Testis (tissue), 3 donors: ENCODE data around the gene TGFB3. TPM values are rescaled to one million over a fixed set of nuclear protein-coding genes. Genes with fewer than 3 reads are reported as not detected.

Experiments used
- DNase-seq: peaks from one replicate; pipeline ENCODE4 v3.0.0-alpha.2; 2019
- H3K27ac ChIP-seq, 2 donors: fragments of 200-600 bp; sonication (generic); one replicate each; pipeline ENCODE4 v1.5.1; 2019
- H3K27me3 ChIP-seq: fragments of 200-600 bp; sonication (generic); one replicate; pipeline ENCODE4 v1.5.1; 2019
- H3K36me3 ChIP-seq: fragments of 200-600 bp; sonication (generic); one replicate; pipeline ENCODE4 v1.5.1; 2017; ENCODE audit warnings: low read depth; ENCODE audit errors: missing control alignments
- H3K4me1 ChIP-seq: fragments of 200-600 bp; sonication (generic); one replicate; pipeline ENCODE4 v1.5.1; 2019
- H3K4me3 ChIP-seq, 2 donors: fragments of 200-600 bp; sonication (generic); one replicate each; pipeline ENCODE4 v1.5.1; 2017 to 2019
- H3K9me3 ChIP-seq: fragments of 200-600 bp; sonication (generic); one replicate; pipeline ENCODE4 v1.5.1; 2017
- POLR2A ChIP-seq: fragments of 450-650 bp; IDR thresholded peaks from one replicate; pipeline ENCODE4 v1.6.1; 2017; ENCODE audit warnings: antibody characterized with exemption, mild to moderate bottlenecking, moderate library complexity
- WGBS, 2 donors: methylation state at CpG; one replicate each; pipeline ENCODE4 v1.1.5; 2018; 5-methylcytosine and 5-hydroxymethylcytosine counted together
- intact Hi-C: fragments of 100-400 bp; cut with DNase I; formaldehyde crosslinking; loops from one replicate; pipeline ENCODE4 v1.15.1; 2023; ENCODE audit warnings: low total_unique reads
- polyA plus RNA-seq: library from polyadenylated mRNA; stranded (reverse); fragments of 350-450 nt; fragmentation: Illumina TruSeq; extraction: RNeasy Lipid Tissue Mini Kit (QIAGEN cat#74804); gene quantifications from one replicate; pipeline ENCODE4 v1.2.3, GENCODE V29; 2014; ENCODE audit warnings: low read depth, low replicate concordance; ENCODE audit not compliant: insufficient read depth
- total RNA-seq, 2 donors: library from RNA; depleted of rRNA; stranded (reverse); fragments of >200 nt; gene quantifications; one replicate each; pipeline ENCODE4 v1.2.3, GENCODE V29; 2016
- TF ChIP-seq, protein P1 (sequence below), 3 experiments: fragments of 450-650 bp in 2 of 3; fragments of 200-600 bp in 1 of 3; sonication (generic) in 1 of 3; IDR thresholded peaks; one replicate each; pipeline ENCODE4 v1.5.1; 2016 to 2019; ENCODE audit warnings: antibody characterized with exemption in 3 of 3, mild to moderate bottlenecking in 2 of 3, moderate library complexity in 1 of 3

The TGFB3 gene
- total and polyA plus RNA-seq, 3 donors from 2014 or later, result 9.4 to 18.0 (median 15.2) TPM

DNA sequence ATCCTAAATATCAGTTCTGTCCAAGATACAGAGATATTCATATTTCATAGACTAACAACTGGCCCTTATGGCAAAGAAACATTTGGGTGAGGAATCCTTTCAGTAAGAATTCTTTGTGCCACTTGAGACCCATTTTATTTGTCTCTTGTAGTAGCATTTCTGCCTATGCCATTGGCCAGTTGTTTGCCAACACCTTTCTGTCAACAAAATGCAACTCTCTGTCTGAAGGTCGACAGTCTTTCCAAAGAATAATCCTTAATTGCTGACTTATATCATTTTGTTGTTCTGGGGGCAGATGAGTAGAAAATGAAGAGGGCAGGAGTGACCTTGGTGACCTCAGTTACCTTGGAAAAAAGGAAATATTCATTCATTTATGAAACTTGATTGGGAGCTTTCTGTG is 14.7 kb upstream of the TGFB3 start:
- Histone ChIP-seq H3K36me3 (no peaks in the 10 kb centered on the region), H3K9me3 (no peaks in the 10 kb centered on the region), H3K27me3 (no peaks in the 10 kb centered on the region), H3K27ac (peak overlapping the region in 1 of 2 donors; percentile 65), H3K4me3 (no peak overlapping the region), H3K4me1 (peaks cover 3% of the 10 kb centered on the region)
- no peak for DNase-seq
- intact Hi-C loops, result no loop called here
- no peak for TF ChIP-seq POLR2A
- TF ChIP-seq, protein P1, sequence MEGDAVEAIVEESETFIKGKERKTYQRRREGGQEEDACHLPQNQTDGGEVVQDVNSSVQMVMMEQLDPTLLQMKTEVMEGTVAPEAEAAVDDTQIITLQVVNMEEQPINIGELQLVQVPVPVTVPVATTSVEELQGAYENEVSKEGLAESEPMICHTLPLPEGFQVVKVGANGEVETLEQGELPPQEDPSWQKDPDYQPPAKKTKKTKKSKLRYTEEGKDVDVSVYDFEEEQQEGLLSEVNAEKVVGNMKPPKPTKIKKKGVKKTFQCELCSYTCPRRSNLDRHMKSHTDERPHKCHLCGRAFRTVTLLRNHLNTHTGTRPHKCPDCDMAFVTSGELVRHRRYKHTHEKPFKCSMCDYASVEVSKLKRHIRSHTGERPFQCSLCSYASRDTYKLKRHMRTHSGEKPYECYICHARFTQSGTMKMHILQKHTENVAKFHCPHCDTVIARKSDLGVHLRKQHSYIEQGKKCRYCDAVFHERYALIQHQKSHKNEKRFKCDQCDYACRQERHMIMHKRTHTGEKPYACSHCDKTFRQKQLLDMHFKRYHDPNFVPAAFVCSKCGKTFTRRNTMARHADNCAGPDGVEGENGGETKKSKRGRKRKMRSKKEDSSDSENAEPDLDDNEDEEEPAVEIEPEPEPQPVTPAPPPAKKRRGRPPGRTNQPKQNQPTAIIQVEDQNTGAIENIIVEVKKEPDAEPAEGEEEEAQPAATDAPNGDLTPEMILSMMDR (IDR thresholded peaks at IDR 0.05), result no peak
- 83 to 88% methylated on average over 1 of the region's 1 CpG for WGBS, 2 donors

DNA sequence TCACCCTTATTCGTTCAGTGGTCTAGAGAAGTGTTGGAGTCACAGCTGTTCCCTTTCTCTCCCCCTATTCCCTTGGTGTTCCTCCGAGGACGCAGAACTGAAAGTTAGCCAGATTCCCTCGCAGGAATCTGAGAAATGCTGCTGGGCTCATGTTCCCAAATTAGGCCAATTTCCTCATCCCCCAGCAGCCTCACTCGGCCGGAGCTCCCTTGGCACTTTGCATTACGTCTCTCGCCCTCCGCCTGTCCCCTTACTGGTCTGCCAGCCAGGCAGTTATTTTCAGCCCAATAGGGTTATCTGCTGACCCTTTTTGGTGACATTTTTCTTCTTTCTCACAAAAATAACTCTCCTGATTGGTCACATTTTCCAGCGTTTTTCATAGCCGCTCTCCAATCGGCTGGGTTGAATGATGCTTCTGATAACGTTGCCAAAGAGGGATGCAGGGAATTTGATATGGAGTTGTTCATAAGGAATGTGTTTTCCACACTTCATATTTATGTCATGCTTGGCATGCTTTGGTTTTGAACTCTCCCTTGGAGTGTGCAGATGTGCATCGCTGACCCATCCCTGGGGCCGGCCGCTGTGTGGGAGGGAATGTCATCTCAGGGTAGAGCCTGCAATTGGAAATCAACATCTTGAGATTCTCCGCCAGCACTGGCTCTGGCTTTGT is 13.7 kb upstream of the TGFB3 start:
- peaks cover 3% of the 10 kb centered on the region for H3K4me1 ChIP-seq
- WGBS, 2 donors, result 64 to 69% methylated on average over 17 of the region's 17 CpGs
- intact Hi-C loops, result no loop called here
- H3K4me3 ChIP-seq, result no peak overlapping the region
- TF ChIP-seq, protein P1 (IDR thresholded peaks at IDR 0.05), result no peak
- TF ChIP-seq POLR2A, result no peak
- H3K27me3 ChIP-seq, result no peaks in the 10 kb centered on the region
- H3K9me3 ChIP-seq, result no peaks in the 10 kb centered on the region
- H3K27ac ChIP-seq, result peak overlapping the region; percentile 37 to 65
- H3K36me3 ChIP-seq, result no peaks in the 10 kb centered on the region
- peak; percentile 49 for DNase-seq

- DNase-seq, result no peak
- WGBS, 2 donors, result 93 to 100% methylated on average over 1 of the region's 1 CpG
- H3K4me3 ChIP-seq, result no peak overlapping the region
- H3K9me3 ChIP-seq, result no peaks in the 10 kb centered on the region
- no peak overlapping the region for H3K27ac ChIP-seq
- TF ChIP-seq, protein P1 (IDR thresholded peaks at IDR 0.05), result no peak
- no peak for TF ChIP-seq POLR2A
- no peaks in the 10 kb centered on the region for H3K36me3 ChIP-seq
- peaks cover 3% of the 10 kb centered on the region for H3K4me1 ChIP-seq
- H3K27me3 ChIP-seq, result no peaks in the 10 kb centered on the region
- intact Hi-C loops, result no loop called here
Measured at GRCh38 chr14:75993567-75994041, 11.8 kb upstream of the TGFB3 start.

DNA sequence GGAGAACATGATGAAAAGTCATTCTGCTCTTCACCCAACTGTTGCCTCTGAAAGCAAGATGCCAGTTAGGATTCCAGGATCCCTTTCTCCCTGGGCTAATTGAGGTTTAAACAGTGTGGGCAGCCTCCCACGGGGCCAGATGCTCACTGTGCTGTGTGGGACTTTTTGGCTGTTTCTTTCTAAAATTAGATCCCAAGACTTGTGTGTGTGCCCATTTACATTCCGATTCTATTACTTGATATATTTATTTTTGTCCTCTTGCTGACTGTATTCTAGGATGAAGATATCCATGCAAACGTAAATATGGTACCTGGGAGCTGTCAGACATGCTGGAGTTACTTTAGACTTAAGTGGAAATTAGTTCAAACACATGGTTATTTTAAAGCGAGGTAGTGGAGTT is 10.0 kb upstream of the TGFB3 start:
- no peaks in the 10 kb centered on the region for H3K36me3 ChIP-seq
- no peaks in the 10 kb centered on the region for H3K9me3 ChIP-seq
- peaks cover 3% of the 10 kb centered on the region for H3K4me1 ChIP-seq
- no peak for DNase-seq
- no peak overlapping the region for H3K27ac ChIP-seq
- no peaks in the 10 kb centered on the region for H3K27me3 ChIP-seq
- intact Hi-C loops, result no loop called here
- WGBS, 2 donors, result 66 to 72% methylated on average over 4 of the region's 4 CpGs
- no peak overlapping the region for H3K4me3 ChIP-seq
- TF ChIP-seq, protein P1 (IDR thresholded peaks at IDR 0.05), result no peak
- TF ChIP-seq POLR2A, result no peak

DNA sequence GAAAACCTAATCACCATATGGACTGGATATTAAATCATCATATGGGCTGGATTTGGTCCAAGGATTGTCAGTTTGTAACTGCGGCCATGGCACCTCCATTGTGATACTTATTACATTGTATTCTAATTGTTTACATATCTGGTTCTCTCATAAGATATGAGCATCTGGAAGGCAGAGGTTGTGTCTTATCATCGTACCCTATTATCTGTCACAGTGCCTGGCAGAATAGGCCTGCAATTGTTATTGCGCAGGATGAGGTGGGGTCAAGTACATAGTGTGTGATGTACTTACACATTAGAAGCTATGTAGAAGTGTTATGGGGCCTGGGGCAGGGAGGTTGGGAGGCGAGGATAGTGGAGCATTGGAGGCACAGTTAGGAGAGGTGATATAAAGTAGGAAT is 8.5 kb upstream of the TGFB3 start:
- DNase-seq, result no peak
- WGBS, 2 donors, result 70 to 71% methylated on average over 4 of the region's 4 CpGs

More for the DNA sequence above, 8.5 kb upstream of the TGFB3 start:
- H3K9me3 ChIP-seq, result no peaks in the 10 kb centered on the region
- H3K4me3 ChIP-seq, result no peak overlapping the region
- no peak overlapping the region for H3K27ac ChIP-seq
- H3K4me1 ChIP-seq, result peaks cover 5% of the 10 kb centered on the region
- intact Hi-C loops, result no loop called here
- H3K27me3 ChIP-seq, result no peaks in the 10 kb centered on the region
- H3K36me3 ChIP-seq, result no peaks in the 10 kb centered on the region
- TF ChIP-seq, protein P1 (IDR thresholded peaks at IDR 0.05), result no peak
- TF ChIP-seq POLR2A, result no peak
